Gastrocnemius medialis (tissue), 4 donors: Measurements from ENCODE around the gene PLBD2. TPM values are rescaled to one million over a fixed set of nuclear protein-coding genes. Genes with fewer than 3 reads are reported as not detected.

Experiments
- ATAC-seq, 2 donors: fragments of 150-250 bp; one replicate each; pipeline ENCODE4 v1.9.1; 2016
- DNase-seq, 2 donors: peaks; one replicate each; pipeline ENCODE4 v3.0.0-alpha.2; 2019
- H3K27ac ChIP-seq, 4 donors: fragments of 200-600 bp; sonication (generic); 1 replicate in 1 of 4; 2 replicates in 3 of 4; pipeline ENCODE4 v1.5.1; 2016 to 2018; ENCODE audit warnings: mild to moderate bottlenecking in 2 of 4, moderate library complexity in 1 of 4
- H3K27me3 ChIP-seq, 3 donors: fragments of 200-600 bp; sonication (generic) in 2 of 3; 1 replicate in 1 of 3; 2 replicates in 2 of 3; pipeline versions ENCODE4 v1.5.1 to v1.6.0; 2016 to 2019; ENCODE audit warnings: mild to moderate bottlenecking in 1 of 3, moderate library complexity in 1 of 3
- H3K36me3 ChIP-seq, 2 donors: fragments of 200-600 bp; sonication (generic) in 1 of 2; one replicate each; pipeline ENCODE4 v1.5.1; 2017 to 2018
- H3K4me1 ChIP-seq, 2 donors: fragments of 200-600 bp; sonication (generic) in 1 of 2; one replicate each; pipeline ENCODE4 v1.5.1; 2016 to 2017; ENCODE audit warnings: mild to moderate bottlenecking in 2 of 2
- H3K4me3 ChIP-seq, 4 donors: fragments of 200-600 bp; sonication (generic) in 3 of 4; 1 replicate in 1 of 4; 2 replicates in 3 of 4; pipeline ENCODE4 v1.5.1; 2016 to 2019; ENCODE audit warnings: mild to moderate bottlenecking in 2 of 4
- H3K9me3 ChIP-seq, 3 donors: fragments of 200-600 bp; sonication (generic) in 2 of 3; 1 replicate in 1 of 3; 2 replicates in 2 of 3; pipeline ENCODE4 v1.5.1; 2016 to 2019
- POLR2A ChIP-seq, 2 donors: fragments of 450-650 bp; IDR thresholded peaks; one replicate each; pipeline ENCODE4 v1.6.1; 2017; ENCODE audit warnings: antibody characterized with exemption in 2 of 2, mild to moderate bottlenecking in 2 of 2, moderate library complexity in 2 of 2
- in situ Hi-C, 4 donors: fragments of 200-750 bp; cut with MboI; loops; one replicate each; pipeline versions ENCODE4 v1.15.0 to v1.8.0; 2017; ENCODE audit warnings: low sequenced_read_pairs in 4 of 4
- intact Hi-C: fragments of 100-400 bp; cut with DNase I; formaldehyde crosslinking; loops from one replicate; pipeline ENCODE4 v1.15.1; 2023; ENCODE audit warnings: low total_unique reads
- total RNA-seq, 4 donors: library from RNA; depleted of rRNA; stranded (reverse); fragments of >200 nt; gene quantifications; one replicate each; pipeline versions ENCODE4 v1.1.0 to v1.2.3, GENCODE V29; 2016
- TF ChIP-seq, protein P1 (sequence below), 5 experiments: fragments of 450-650 bp in 3 of 5; fragments of 200-600 bp in 2 of 5; sonication (generic) in 2 of 5; IDR thresholded peaks in 4 of 5; conservative IDR thresholded peaks in 1 of 5; 1 replicate in 4 of 5; 2 replicates in 1 of 5; pipeline ENCODE4 v1.5.1; 2016 to 2019; ENCODE audit warnings: antibody characterized with exemption in 5 of 5, mild to moderate bottlenecking in 3 of 5, moderate library complexity in 3 of 5

Gene PLBD2
- total RNA-seq, 4 donors from 2014 or later, result 12.0 to 28.9 (median 26.8) TPM

GRCh38 chr12:113365639-113366395, 7.4 kb downstream of the PLBD2 start:
- H3K4me3 ChIP-seq, result no peak overlapping the region
- H3K9me3 ChIP-seq, result no peaks in the 10 kb centered on the region
- no peaks in the 10 kb centered on the region for H3K27me3 ChIP-seq
- peaks cover 13 to 23% of the 10 kb centered on the region in 2 donors for H3K4me1 ChIP-seq
- intact Hi-C loops, result no loop called here
- peak overlapping the region; percentile 46 to 79 (median 75) for H3K27ac ChIP-seq
- no peaks in the 10 kb centered on the region for H3K36me3 ChIP-seq
- in situ Hi-C loops, result no loop called here
- DNase-seq (peak; percentile 27 to 51), ATAC-seq (peak; percentile 54 to 69)
- TF ChIP-seq, protein P1, sequence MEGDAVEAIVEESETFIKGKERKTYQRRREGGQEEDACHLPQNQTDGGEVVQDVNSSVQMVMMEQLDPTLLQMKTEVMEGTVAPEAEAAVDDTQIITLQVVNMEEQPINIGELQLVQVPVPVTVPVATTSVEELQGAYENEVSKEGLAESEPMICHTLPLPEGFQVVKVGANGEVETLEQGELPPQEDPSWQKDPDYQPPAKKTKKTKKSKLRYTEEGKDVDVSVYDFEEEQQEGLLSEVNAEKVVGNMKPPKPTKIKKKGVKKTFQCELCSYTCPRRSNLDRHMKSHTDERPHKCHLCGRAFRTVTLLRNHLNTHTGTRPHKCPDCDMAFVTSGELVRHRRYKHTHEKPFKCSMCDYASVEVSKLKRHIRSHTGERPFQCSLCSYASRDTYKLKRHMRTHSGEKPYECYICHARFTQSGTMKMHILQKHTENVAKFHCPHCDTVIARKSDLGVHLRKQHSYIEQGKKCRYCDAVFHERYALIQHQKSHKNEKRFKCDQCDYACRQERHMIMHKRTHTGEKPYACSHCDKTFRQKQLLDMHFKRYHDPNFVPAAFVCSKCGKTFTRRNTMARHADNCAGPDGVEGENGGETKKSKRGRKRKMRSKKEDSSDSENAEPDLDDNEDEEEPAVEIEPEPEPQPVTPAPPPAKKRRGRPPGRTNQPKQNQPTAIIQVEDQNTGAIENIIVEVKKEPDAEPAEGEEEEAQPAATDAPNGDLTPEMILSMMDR (IDR thresholded peaks at IDR 0.05 in 4 of 5, conservative IDR thresholded peaks at IDR 0.05 in 1 of 5), result no peak
- TF ChIP-seq POLR2A (IDR thresholded peaks at IDR 0.05), result no peak

- H3K27ac ChIP-seq, result peak overlapping the region; percentile 46 to 79 (median 75)
Observed at GRCh38 chr12:113366827-113367226, 8.4 kb downstream of the PLBD2 start.

GRCh38 chr12:113368331-113368730, 9.9 kb downstream of the PLBD2 start:
- DNase-seq (no peak), ATAC-seq (no peak)
- Histone ChIP-seq H3K4me1 (peaks cover 13 to 23% of the 10 kb centered on the region in 2 donors), H3K27me3 (no peaks in the 10 kb centered on the region), H3K27ac (no peak overlapping the region), H3K4me3 (no peak overlapping the region), H3K36me3 (peaks cover 0 to 4% of the 10 kb centered on the region in 2 donors), H3K9me3 (no peaks in the 10 kb centered on the region)
- in situ Hi-C loops (no loop called here), intact Hi-C loops (no loop called here)
- TF ChIP-seq, protein P1 (IDR thresholded peaks at IDR 0.05 in 4 of 5, conservative IDR thresholded peaks at IDR 0.05 in 1 of 5), result no peak
- TF ChIP-seq POLR2A (IDR thresholded peaks at IDR 0.05), result no peak

More at GRCh38 chr12:113366827-113367226, 8.4 kb downstream of the PLBD2 start:
- no peaks in the 10 kb centered on the region for H3K36me3 ChIP-seq
- no peak for TF ChIP-seq POLR2A (IDR thresholded peaks at IDR 0.05)
- H3K9me3 ChIP-seq, result no peaks in the 10 kb centered on the region
- H3K4me1 ChIP-seq, result peaks cover 13 to 23% of the 10 kb centered on the region in 2 donors
- intact Hi-C loops, result no loop called here
- in situ Hi-C loops, result no loop called here
- DNase-seq, result peak; percentile 40 to 80
- peak; percentile 95 to 98 for ATAC-seq
- no peak overlapping the region for H3K4me3 ChIP-seq
- no peaks in the 10 kb centered on the region for H3K27me3 ChIP-seq

GRCh38 chr12:113369391-113369985, 11.1 kb downstream of the PLBD2 start:
- H3K27me3 ChIP-seq, result no peaks in the 10 kb centered on the region
- H3K4me3 ChIP-seq, result no peak overlapping the region
- peaks cover 0 to 13% of the 10 kb centered on the region in 2 donors for H3K36me3 ChIP-seq
- no peak for DNase-seq
- no peak overlapping the region for H3K27ac ChIP-seq
- TF ChIP-seq, protein P1 (IDR thresholded peaks at IDR 0.05 in 4 of 5, conservative IDR thresholded peaks at IDR 0.05 in 1 of 5), result no peak
- TF ChIP-seq POLR2A (IDR thresholded peaks at IDR 0.05), result no peak
- ATAC-seq, result no peak
- intact Hi-C loops (no loop called here), in situ Hi-C loops (no loop called here)
- H3K9me3 ChIP-seq, result no peaks in the 10 kb centered on the region
- peaks cover 13 to 23% of the 10 kb centered on the region in 2 donors for H3K4me1 ChIP-seq

DNA sequence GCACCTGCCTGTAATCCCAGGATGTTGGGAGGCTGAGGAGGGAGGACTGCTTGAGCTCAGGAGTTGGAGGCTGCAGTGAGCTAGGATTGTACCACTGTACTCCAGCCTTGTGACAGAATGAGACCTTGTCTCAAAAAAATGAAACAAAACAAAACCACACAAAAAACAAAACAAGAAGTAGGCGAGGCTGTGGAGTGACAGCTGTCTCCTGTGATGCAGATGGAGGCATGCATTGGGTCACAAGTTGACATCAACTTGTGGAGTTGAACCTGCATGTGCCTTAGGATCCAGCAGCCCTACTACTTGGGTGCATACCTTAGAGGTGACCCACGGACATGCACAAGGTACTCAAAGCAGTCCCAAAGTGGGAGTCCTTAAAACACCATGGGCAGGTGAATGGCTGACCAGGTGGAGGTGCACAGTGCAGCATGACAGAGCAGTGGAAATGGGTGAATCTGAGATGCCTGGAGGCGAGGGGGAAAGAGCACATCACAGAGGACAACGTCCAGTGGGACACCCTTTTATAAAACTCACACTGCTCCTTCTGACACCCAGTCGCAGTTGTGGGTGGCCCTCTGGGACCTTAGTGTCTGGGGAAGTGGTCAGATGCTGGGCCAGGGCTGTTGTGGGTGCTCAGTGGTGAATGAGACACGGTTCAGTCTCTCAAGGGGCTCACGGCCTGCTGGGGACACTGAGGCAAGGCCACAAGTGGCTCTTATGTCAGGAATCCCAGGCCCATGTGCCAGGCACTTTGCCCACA, 12.7 kb downstream of the PLBD2 start:
- Histone ChIP-seq H3K9me3 (no peaks in the 10 kb centered on the region), H3K27me3 (no peaks in the 10 kb centered on the region), H3K36me3 (peaks cover 0 to 28% of the 10 kb centered on the region in 2 donors), H3K27ac (no peak overlapping the region), H3K4me3 (no peak overlapping the region), H3K4me1 (peaks cover 9 to 19% of the 10 kb centered on the region in 2 donors)
- TF ChIP-seq, protein P1 (IDR thresholded peaks at IDR 0.05 in 4 of 5, conservative IDR thresholded peaks at IDR 0.05 in 1 of 5), result no peak
- TF ChIP-seq POLR2A (IDR thresholded peaks at IDR 0.05), result no peak
- in situ Hi-C loops, result no loop called here
- DNase-seq (no peak), ATAC-seq (no peak)
- intact Hi-C loops, result no loop called here
